Heart right ventricle (tissue), 16 donors: ENCODE measurements around the gene PIP5K1C. TPM values are rescaled to one million over a fixed set of nuclear protein-coding genes. Genes with fewer than 3 reads are reported as not detected.

ENCODE experiments used
- ATAC-seq, 8 donors: fragments of 200-7000 bp; cut with Tn5 transposase; one replicate each; pipeline ENCODE4 v1.9.1; 2020; ENCODE audit warnings: mild to moderate bottlenecking in 8 of 8, moderate library complexity in 8 of 8, moderate number of reproducible peaks in 1 of 8
- DNase-seq, 2 donors: peaks; one replicate each; pipeline ENCODE4 v3.0.0-alpha.2; 2020
- H3K27ac ChIP-seq, 10 donors: fragments of 200-600 bp; sonication (generic) in 2 of 10; one replicate each; pipeline versions ENCODE4 v1.5.0 to v1.8.0; 2020 to 2022; ENCODE audit warnings: mild to moderate bottlenecking in 3 of 10
- H3K27me3 ChIP-seq, 7 donors: fragments of 200-600 bp; one replicate each; pipeline ENCODE4 v1.8.0; 2021 to 2022; ENCODE audit warnings: mild to moderate bottlenecking in 2 of 7
- H3K36me3 ChIP-seq, 9 donors: fragments of 200-600 bp; sonication (generic) in 1 of 9; one replicate each; pipeline versions ENCODE4 v1.5.0 to v1.8.0; 2020 to 2022; ENCODE audit warnings: mild to moderate bottlenecking in 2 of 9
- H3K4me1 ChIP-seq, 9 donors: fragments of 200-600 bp; sonication (generic) in 1 of 9; one replicate each; pipeline versions ENCODE4 v1.5.0 to v1.8.0; 2020 to 2022; ENCODE audit warnings: mild to moderate bottlenecking in 4 of 9
- H3K4me3 ChIP-seq, 10 donors: fragments of 200-600 bp; sonication (generic) in 2 of 10; one replicate each; pipeline versions ENCODE4 v1.5.0 to v1.8.0; 2020 to 2022; ENCODE audit warnings: mild to moderate bottlenecking in 7 of 10, moderate library complexity in 2 of 10
- H3K9me3 ChIP-seq, 11 donors: fragments of 200-600 bp in 10 of 11; sonication (generic) in 2 of 11; one replicate each; pipeline versions ENCODE4 v1.5.0 to v1.8.0; 2013 to 2022; ENCODE audit warnings: mild to moderate bottlenecking in 2 of 11, control low read depth in 1 of 11, moderate library complexity in 1 of 11
- WGBS, 2 donors: extraction: QIAGEN DNeasy Blood & Tissue Kit; methylation state at CpG; one replicate each; pipeline ENCODE4 v1.1.7; 2013; ENCODE audit warnings: inconsistent platforms in 1 of 2; 5-methylcytosine and 5-hydroxymethylcytosine counted together
- intact Hi-C, 10 donors: fragments of 100-400 bp; cut with DNase I; formaldehyde crosslinking; loops; one replicate each; pipeline versions ENCODE4 v1.11.1 to v1.14.2; 2022
- polyA plus RNA-seq, 2 donors: library from polyadenylated mRNA; stranded (reverse); fragments of 200-250 nt; gene quantifications; one replicate each; pipeline ENCODE4 v1.2.3, GENCODE V29; 2013
- total RNA-seq, 10 donors: library from RNA; stranded (reverse); fragmentation: NEBNext Ultra II Directional in 3 of 10; extraction: Animal tissue kit (Norgen Biotek cat#: 25700) in 3 of 10; gene quantifications; one replicate each; pipeline versions ENCODE4 v1.2.1 to v1.2.4, GENCODE V29; 2021 to 2023
- TF ChIP-seq, protein P1 (sequence below), 9 donors: fragments of 200-600 bp; sonication (generic) in 2 of 9; IDR thresholded peaks; one replicate each; pipeline versions ENCODE4 v1.5.0 to v1.8.0; 2021 to 2022; ENCODE audit warnings: antibody characterized with exemption in 9 of 9, mild to moderate bottlenecking in 5 of 9, moderate library complexity in 1 of 9
- donor health status: Arrhythmogenic right ventricular cardiomyopathy.
- donor health status: ischemic (EF 13 %, LVEDD 7.1; RV severe dilation, severe dysfunction).
- donor health status: healthy with polysubstance abuse.
- donor health status: DM: no; HTN: yes; CAD: no.
- donor health status: DM: no; HTN: no; CAD: no.
- donor health status: ischemic (EF 25% LVEDD 6.9; RV normal size, moderate dysfunction).
- donor health status: ischemic (EF 25% LVEDD 5.7; RV mildly dilated, moderate dysfunction).
- donor health status: healthy.
- donor health status: DM: yes; HTN: yes; CAD: no.
- donor health status: Ischemic cardiomyopathy.
- donor health status: ischemic (EF 35%, LVEDD 5.7; RV mildly dilated, moderate dysfunction).
- donor health status: nonischemic (EF 11% LVEDD 7.7; RV severe dilation, severe dysfunction).
- donor health status: DM: yes; HTN: yes; CAD: no.
- donor health status: PGD.
- donor health status: ischemic (EF 29% LVEDD 5.4; RV normal size, mild dysfunction).
- donor health status: nonischemic (EF 23%, LVEDD 6.1; RV moderate dilation, normal function).

PIP5K1C gene
- total and polyA plus RNA-seq, 12 donors = 18.3 to 46.6 (median 34.9) TPM

DNA sequence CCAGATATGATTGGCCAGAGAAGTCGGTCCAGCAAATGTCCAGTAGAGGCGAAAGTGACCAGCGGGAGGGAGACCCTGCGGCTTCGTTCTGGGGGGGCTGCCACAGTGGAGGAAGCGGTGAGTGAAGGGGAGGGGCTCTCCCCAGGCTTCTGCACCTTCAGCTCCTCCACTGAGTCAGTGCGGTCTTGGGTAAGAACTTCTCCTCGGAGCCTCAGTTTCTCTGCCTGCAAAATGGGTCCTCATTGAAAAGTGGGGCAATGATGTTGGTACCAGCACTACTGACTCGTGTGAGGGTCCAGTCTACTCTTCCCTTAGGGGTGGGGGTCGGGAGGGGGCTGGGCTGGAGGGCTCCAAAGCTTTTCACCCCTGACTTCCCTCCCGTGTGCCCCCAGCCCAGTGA is 110.8 kb downstream of the PIP5K1C start:
- ATAC-seq (no peak), DNase-seq (no peak)
- H3K36me3 ChIP-seq = peaks cover 0 to 12% (median 0%) of the 10 kb centered on the region in 9 donors
- H3K4me3 ChIP-seq = no peak overlapping the region
- peaks cover 0 to 20% (median 12%) of the 10 kb centered on the region in 9 donors for H3K4me1 ChIP-seq
- peaks cover 11 to 24% (median 18%) of the 10 kb centered on the region in 7 donors for H3K27me3 ChIP-seq
- no peak overlapping the region for H3K27ac ChIP-seq
- H3K9me3 ChIP-seq = no peaks in the 10 kb centered on the region
- WGBS, 2 donors = 81 to 88% methylated on average over 11 of the region's 11 CpGs
- TF ChIP-seq, protein P1, sequence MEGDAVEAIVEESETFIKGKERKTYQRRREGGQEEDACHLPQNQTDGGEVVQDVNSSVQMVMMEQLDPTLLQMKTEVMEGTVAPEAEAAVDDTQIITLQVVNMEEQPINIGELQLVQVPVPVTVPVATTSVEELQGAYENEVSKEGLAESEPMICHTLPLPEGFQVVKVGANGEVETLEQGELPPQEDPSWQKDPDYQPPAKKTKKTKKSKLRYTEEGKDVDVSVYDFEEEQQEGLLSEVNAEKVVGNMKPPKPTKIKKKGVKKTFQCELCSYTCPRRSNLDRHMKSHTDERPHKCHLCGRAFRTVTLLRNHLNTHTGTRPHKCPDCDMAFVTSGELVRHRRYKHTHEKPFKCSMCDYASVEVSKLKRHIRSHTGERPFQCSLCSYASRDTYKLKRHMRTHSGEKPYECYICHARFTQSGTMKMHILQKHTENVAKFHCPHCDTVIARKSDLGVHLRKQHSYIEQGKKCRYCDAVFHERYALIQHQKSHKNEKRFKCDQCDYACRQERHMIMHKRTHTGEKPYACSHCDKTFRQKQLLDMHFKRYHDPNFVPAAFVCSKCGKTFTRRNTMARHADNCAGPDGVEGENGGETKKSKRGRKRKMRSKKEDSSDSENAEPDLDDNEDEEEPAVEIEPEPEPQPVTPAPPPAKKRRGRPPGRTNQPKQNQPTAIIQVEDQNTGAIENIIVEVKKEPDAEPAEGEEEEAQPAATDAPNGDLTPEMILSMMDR (IDR thresholded peaks at IDR 0.05) = no peak
- intact Hi-C loops = no loop called here

DNA sequence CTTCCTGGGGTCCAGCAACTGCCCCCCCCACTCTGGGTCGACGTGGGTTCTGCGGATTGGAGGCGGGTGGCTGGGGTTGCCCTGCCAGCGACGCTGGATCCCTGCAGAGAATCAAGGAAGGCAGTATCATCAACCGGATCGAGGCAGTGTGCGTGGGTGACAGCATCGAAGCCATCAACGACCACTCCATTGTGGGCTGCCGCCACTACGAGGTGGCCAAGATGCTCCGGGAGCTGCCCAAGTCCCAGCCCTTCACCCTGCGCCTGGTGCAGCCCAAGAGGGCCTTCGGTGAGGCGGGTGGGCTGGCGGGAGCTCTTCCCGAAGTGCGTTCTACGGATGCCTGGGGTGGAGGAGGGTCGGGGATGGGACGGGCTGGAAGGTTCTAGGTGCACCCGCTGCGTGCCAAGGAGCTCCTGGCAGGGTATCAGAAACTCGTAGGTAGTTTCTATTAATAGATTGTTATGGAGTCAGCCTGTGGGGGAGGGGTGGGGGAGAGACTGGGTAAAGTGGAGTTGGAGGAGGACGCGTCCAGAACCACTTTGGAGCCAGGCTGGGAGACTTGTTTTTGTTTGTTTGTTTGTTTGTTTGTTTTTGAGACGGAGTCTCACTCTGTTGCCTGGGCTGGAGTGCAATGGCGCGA is 113.4 kb downstream of the PIP5K1C start:
- Histone ChIP-seq H3K27ac (peak overlapping the region in 1 of 10 donors; percentile 31), H3K4me1 (peaks cover 0 to 20% (median 12%) of the 10 kb centered on the region in 9 donors), H3K9me3 (no peaks in the 10 kb centered on the region), H3K4me3 (peak overlapping the region in 1 of 10 donors; percentile 60), H3K27me3 (peaks cover 11 to 33% (median 21%) of the 10 kb centered on the region in 7 donors), H3K36me3 (peaks cover 0 to 5% (median 0%) of the 10 kb centered on the region in 9 donors)
- DNase-seq (no peak), ATAC-seq (peak; percentile 25 to 61 (median 41))
- 41 to 47% methylated on average over 31 of the region's 31 CpGs for WGBS, 2 donors
- TF ChIP-seq, protein P1 (IDR thresholded peaks at IDR 0.05) = no peak
- intact Hi-C loops = loop anchor here in 6 of 10 donors (1.0 to 2.0 kb wide), 2 partner anchors 31 to 32 kb away; no protein-coding TSS in a partner anchor

DNA sequence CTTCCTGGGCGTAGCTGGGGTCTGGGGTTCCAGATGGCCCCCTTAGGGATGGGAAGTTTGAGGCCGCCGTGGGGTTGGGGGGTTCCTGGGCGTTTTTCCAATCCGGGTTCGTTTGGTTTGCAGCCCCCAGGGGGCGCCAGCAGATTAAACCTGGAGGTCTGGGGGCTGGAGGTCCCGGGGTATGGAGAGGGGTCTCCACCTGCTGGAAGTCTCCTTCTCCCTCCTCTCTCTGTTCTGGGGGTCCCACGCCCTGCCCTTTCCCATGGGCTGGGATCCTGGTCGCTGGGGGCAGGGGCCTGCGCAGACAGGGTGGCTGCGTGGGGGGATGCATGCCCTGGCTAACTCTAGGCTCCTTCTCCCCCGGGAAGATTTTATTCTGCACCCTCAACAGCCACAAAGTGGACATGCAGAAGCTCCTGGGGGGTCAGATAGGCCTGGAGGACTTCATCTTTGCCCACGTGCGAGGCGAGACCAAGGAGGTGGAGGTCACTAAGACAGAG is 114.1 kb downstream of the PIP5K1C start:
- intact Hi-C loops = loop anchor here in 6 of 10 donors (1.0 to 2.0 kb wide), 2 partner anchors 32 to 33 kb away; no protein-coding TSS in a partner anchor
- ATAC-seq = peak in 7 of 8 donors; percentile 10 to 74 (median 34)

More for the DNA sequence above, 114.1 kb downstream of the PIP5K1C start:
- peaks cover 0 to 20% (median 11%) of the 10 kb centered on the region in 9 donors for H3K4me1 ChIP-seq
- H3K27me3 ChIP-seq = peaks cover 11 to 33% (median 21%) of the 10 kb centered on the region in 7 donors
- peaks cover 0 to 5% (median 0%) of the 10 kb centered on the region in 9 donors for H3K36me3 ChIP-seq
- TF ChIP-seq, protein P1 (IDR thresholded peaks at IDR 0.05) = peak; percentile 26 to 73 (median 59)
- DNase-seq = no peak
- 21 to 23% methylated on average over 15 to 16 of the region's 16 CpGs for WGBS, 2 donors
- peak overlapping the region; percentile 12 to 62 (median 54) for H3K4me3 ChIP-seq
- H3K27ac ChIP-seq = peak overlapping the region in 6 of 10 donors; percentile 15 to 75 (median 45)
- no peaks in the 10 kb centered on the region for H3K9me3 ChIP-seq
